ENCODE results near the gene DGCR2.
"Not testable (repeated sequence)": the region's sequence is repeated elsewhere in the genome, so short reads cannot be mapped to it uniquely, and the experiment has no call there.

DGCR2 gene

GRCh38 chr22:19022755-19023154 lies 99.5 kb downstream of the DGCR2 start:
- no peak overlapping the region for H3K4me3 ChIP-seq (ENCODE audit: low read depth, low read length)
- DNase-seq (ENCODE audit: low read depth), result no peak

- no peak overlapping the region for H3K4me3 ChIP-seq (ENCODE audit: low read depth, low read length)
- DNase-seq (ENCODE audit: low read depth), result no peak
Measured at GRCh38 chr22:19019679-19020032, 102.6 kb downstream of the DGCR2 start.

DNA sequence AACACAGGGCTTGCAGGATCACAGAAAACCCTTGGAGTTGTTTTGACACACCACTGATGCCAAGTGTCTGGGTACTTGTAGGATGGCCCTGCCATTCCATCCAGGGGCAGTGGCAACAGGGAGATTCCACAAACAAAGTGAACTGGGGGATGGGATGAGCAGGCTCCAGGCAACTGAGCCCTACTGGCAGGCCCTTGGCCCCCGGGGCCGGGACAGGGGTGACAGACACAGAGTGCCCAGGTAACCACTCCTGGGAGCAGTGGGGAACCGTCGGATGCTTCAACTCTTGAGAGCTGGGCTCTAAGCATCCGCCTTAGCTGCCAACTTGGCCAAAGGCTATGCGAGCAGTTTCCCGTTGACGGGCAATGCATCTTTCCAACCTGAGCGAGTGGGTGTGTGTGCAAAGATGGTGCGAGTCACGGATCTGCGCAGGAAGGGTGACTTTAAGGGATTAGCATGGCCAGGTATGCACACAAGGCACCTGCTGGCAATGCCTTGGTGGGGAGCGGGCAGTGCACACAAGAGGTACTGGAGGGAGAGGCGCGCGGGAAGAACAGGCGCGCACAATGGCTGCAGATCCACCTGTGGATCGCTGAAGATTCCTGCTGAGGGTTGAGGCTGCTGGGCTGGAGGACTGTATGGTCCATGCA lies 103.1 kb downstream of the DGCR2 start:
- DNase-seq (ENCODE audit: low read depth), result no peak
- no peak overlapping the region for H3K4me3 ChIP-seq (ENCODE audit: low read depth, low read length)

GRCh38 chr22:19018256-19018655 lies 104.0 kb downstream of the DGCR2 start:
- H3K4me3 ChIP-seq (ENCODE audit: low read depth, low read length), result no peak overlapping the region
- DNase-seq (ENCODE audit: low read depth), result no peak

GRCh38 chr22:19016081-19016766 lies 106.0 kb downstream of the DGCR2 start:
- no peak for DNase-seq (ENCODE audit: low read depth)
- H3K4me3 ChIP-seq (ENCODE audit: low read depth, low read length), result no peak overlapping the region

GRCh38 chr22:19014886-19015285 lies 107.3 kb downstream of the DGCR2 start:
- DNase-seq (ENCODE audit: low read depth), result no peak
- no peak overlapping the region for H3K4me3 ChIP-seq (ENCODE audit: low read depth, low read length)

GRCh38 chr22:19013881-19014598 lies 108.2 kb downstream of the DGCR2 start:
- not testable (repeated sequence) for DNase-seq (ENCODE audit: low read depth)

GRCh38 chr22:19013411-19013810 lies 108.8 kb downstream of the DGCR2 start:
- H3K4me3 ChIP-seq (ENCODE audit: low read depth, low read length); DNase-seq (ENCODE audit: low read depth): not testable (repeated sequence)

More at GRCh38 chr22:19013881-19014598, 108.2 kb downstream of the DGCR2 start:
- H3K4me3 ChIP-seq (ENCODE audit: low read depth, low read length), result not testable (repeated sequence)

DNA sequence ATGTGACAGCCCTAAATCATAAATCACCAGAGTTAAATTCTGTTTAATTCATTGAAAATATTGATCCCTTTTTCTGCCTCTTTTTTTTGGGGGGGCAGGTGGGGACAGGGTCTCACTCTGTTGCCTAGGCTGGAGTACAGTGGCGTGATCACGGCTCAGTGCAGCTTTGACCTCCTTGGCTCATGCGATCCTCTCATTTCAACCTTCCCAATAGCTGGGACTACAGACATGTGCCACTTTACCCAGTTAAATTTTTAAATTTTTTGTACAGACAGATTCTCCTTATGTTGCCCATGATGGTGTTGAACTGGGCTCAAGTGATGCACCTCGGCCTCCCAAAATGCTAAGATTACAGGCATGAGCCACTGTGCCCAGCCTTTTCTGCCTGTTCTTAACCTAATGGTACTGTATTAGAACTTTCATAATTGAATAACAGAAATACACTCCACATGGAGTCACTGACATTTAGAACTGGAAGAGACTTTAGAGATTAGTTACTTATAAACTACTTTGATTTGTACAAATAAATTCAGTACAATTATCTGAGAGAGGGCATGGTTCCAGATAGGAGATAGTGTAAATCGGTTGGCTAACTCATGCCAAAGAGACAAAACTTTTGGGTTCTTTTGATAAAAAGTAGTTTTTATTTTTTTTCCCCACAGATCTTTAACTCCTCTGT lies 109.8 kb downstream of the DGCR2 start:
- no peak for DNase-seq (ENCODE audit: low read depth)

GRCh38 chr22:19011611-19012010 lies 110.6 kb downstream of the DGCR2 start:
- not testable (repeated sequence) for DNase-seq (ENCODE audit: low read depth)

More for the DNA sequence above, 109.8 kb downstream of the DGCR2 start:
- H3K4me3 ChIP-seq (ENCODE audit: low read depth, low read length), result no peak overlapping the region

DNA sequence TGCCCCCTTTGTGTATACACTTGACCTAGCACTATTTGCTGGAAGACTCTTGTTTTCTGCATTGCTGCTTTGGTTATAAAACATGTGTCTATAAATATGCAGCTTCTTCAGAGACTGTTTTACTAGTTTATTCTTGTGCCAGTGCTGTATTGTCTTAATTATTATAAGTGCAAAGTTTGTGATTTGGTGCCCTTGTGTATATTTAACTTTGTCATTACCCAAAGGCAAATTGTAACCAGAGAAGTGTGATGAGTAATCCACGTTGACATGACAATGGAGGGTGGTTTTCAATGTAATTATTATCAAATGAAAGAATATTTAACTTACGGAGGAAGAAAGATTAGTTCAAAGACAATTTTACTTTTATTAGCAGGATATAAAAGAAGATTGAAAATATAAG lies 111.1 kb downstream of the DGCR2 start:
- H3K4me3 ChIP-seq (ENCODE audit: low read depth, low read length), result no peak overlapping the region
- DNase-seq (ENCODE audit: low read depth), result no peak

More at GRCh38 chr22:19011611-19012010, 110.6 kb downstream of the DGCR2 start:
- not testable (repeated sequence) for H3K4me3 ChIP-seq (ENCODE audit: low read depth, low read length)

DNA sequence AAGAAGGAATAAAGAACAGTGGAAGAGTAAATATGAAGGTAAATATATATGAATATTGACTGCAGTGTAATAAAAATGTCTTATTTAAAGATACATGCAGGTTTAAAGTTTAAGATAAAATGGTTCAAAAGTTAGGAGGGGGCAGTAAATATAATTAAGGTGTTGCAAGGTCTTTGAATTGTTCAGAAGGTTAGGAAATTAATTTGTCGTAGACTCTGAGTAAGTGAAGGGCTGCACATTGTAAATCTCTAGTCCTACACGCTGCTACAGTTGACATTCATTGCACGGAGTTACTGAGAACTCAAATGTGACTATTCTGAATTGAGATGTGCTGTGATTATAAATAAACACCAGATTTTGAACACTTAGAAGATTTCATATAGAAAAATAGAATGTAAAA lies 116.3 kb downstream of the DGCR2 start:
- DNase-seq (ENCODE audit: low read depth), result no peak
- H3K4me3 ChIP-seq (ENCODE audit: low read depth, low read length), result no peak overlapping the region

GRCh38 chr22:19004471-19004870 lies 117.7 kb downstream of the DGCR2 start:
- no peak for DNase-seq (ENCODE audit: low read depth)
- H3K4me3 ChIP-seq (ENCODE audit: low read depth, low read length), result no peak overlapping the region

DNA sequence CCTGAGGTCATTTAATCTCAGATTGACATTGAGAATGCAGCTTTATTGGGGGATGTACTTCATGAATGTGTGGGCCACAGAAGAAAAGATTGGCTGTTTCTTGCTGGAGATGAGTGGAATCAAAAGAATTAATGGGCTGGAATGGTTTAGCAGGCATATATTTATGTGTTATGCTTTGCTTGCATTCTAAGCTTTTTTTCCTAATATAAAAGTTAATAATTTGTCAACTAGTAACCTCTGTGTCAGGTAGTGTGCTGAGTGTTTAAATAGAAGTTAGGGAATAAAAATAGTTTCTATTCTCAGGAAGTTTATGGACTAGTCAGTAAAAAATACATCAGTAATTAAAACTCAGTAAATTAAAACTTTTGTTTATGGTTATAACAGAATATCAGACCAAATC lies 118.7 kb downstream of the DGCR2 start:
- no peak for DNase-seq (ENCODE audit: low read depth)
- H3K4me3 ChIP-seq (ENCODE audit: low read depth, low read length), result no peak overlapping the region

DNA sequence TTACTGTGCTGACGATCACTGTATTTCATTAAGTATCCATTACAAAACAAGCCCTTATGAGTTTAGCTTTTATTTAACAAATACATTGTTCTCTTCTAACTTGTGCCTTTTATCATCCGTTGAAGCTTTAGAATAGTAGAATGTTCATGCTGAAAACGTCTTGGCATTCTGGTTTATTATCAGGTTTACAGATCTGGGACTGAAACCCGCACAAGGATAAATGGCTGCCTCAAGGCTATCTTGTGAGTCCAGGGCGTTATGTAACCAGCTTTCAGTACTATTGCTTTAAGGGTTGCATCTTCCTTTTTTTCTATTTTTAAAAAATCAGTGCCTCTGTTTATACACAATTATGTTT lies 119.6 kb downstream of the DGCR2 start:
- H3K4me3 ChIP-seq (ENCODE audit: low read depth, low read length), result no peak overlapping the region
- no peak for DNase-seq (ENCODE audit: low read depth)

- DNase-seq (ENCODE audit: low read depth), result no peak
- no peak overlapping the region for H3K4me3 ChIP-seq (ENCODE audit: low read depth, low read length)
Measured at GRCh38 chr22:19001204-19001603, 121.0 kb downstream of the DGCR2 start.

DNA sequence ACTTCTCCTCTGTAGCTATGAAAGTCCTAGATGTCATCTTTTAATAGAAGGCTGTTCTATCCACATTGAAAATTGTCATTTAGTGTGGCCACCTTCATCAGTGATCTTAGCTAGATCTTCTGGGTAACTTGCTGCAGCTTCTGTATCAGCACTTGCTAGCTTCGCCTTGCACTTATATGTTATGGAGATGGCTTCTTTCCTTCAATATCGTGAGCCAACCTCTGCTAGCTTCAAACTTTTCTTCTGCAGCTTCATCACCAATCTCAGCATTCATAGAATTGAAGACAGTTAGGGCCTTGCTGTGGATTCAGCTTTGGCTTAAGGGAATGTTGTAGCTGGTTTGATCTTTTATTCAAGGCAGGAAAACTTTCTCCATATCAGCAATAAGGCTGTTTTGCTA lies 122.1 kb downstream of the DGCR2 start:
- H3K4me3 ChIP-seq (ENCODE audit: low read depth, low read length); DNase-seq (ENCODE audit: low read depth): not testable (repeated sequence)

- no peak for DNase-seq (ENCODE audit: low read depth)
Measured at GRCh38 chr22:18999416-18999815, 122.8 kb downstream of the DGCR2 start.

GRCh38 chr22:18999008-18999407 lies 123.2 kb downstream of the DGCR2 start:
- no peak overlapping the region for H3K4me3 ChIP-seq (ENCODE audit: low read depth, low read length)
- DNase-seq (ENCODE audit: low read depth), result no peak

More at GRCh38 chr22:18999416-18999815, 122.8 kb downstream of the DGCR2 start:
- no peak overlapping the region for H3K4me3 ChIP-seq (ENCODE audit: low read depth, low read length)

DNA sequence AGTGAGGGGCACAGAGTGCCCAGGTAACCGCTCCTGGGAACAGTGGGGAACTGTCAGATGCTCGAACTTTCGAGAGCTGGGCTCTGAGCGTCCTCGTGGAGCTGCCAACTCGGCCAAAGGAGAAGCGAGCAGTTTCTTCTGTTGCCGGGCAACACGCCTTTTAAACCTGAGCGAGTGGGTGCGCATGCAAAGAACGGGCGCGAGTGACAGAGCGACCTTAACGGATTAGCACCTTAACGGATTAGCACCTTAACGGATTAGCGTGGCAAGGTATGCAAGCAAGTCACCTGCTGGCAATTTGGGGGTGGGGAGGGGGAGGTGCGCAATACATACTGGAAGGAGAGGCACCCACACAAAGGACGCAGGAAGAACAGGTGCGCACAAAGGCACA lies 124.3 kb downstream of the DGCR2 start:
- H3K4me3 ChIP-seq (ENCODE audit: low read depth, low read length), result no peak overlapping the region
- no peak for DNase-seq (ENCODE audit: low read depth)
